HG02642 (cell line): Measurements from ENCODE around the gene PPTC7.
"Not testable (repeated sequence)": the region's sequence is repeated elsewhere in the genome, so short reads cannot be mapped to it uniquely, and the experiment has no call there.

ENCODE experiments used
- ATAC-seq: cut with Tn5 transposase; IDR thresholded peaks from one replicate; pipeline ENCODE4 v1.9.1; 2021; ENCODE audit warnings: mild to moderate bottlenecking; ENCODE audit not compliant: unreplicated experiment, poor library complexity

PPTC7 gene, protein sequence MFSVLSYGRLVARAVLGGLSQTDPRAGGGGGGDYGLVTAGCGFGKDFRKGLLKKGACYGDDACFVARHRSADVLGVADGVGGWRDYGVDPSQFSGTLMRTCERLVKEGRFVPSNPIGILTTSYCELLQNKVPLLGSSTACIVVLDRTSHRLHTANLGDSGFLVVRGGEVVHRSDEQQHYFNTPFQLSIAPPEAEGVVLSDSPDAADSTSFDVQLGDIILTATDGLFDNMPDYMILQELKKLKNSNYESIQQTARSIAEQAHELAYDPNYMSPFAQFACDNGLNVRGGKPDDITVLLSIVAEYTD

DNA sequence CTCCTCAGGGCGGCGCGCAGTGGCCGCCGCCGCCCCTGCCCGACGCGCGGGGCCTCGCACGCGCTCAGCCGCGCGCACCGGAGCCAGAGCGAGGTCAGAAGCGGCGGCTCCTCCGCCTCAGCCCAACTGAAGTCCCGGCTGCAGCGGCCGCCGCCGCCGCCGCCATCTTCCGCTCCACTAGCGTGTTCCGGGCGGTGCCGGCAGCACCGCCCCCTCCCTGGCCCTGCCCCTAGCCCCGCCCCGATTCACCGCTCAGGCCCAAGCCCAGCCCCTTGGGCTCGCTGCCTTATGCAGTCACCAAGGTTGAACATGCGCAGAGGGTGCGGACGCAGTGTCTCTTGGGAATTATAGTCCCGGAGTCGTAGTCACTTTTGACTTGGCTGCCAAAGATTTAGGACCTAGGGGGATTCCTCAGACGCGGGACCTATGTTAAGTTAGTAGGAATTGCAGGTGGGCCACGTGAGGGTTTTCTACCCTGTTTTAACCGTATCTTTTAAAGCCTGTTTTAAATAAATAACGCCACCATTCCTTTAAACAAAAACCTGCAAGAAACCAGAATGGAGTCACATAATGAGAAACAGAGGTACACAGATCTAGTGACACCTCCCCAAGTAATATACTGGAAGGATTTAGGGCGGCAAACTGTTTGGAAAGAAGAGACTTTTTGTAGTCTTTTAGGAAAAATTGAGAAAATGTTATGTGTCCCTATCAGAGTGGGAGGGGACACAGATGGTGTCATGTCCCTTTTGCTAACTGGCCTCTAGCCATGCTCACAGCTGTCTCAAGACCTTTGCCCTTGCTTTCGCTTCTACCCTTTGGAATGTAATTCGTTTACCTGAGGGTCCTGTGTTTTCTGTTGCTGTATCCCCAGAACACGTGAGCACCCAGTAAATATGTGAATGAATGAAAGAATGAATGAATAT is at the start of gene PPTC7:
TSS of gene PPTC7 (minus strand) at position 182 of the 923 bp plus-strand sequence. CDS start 287 bp downstream, outside the sequence.
- peak; percentile 84 for ATAC-seq

DNA sequence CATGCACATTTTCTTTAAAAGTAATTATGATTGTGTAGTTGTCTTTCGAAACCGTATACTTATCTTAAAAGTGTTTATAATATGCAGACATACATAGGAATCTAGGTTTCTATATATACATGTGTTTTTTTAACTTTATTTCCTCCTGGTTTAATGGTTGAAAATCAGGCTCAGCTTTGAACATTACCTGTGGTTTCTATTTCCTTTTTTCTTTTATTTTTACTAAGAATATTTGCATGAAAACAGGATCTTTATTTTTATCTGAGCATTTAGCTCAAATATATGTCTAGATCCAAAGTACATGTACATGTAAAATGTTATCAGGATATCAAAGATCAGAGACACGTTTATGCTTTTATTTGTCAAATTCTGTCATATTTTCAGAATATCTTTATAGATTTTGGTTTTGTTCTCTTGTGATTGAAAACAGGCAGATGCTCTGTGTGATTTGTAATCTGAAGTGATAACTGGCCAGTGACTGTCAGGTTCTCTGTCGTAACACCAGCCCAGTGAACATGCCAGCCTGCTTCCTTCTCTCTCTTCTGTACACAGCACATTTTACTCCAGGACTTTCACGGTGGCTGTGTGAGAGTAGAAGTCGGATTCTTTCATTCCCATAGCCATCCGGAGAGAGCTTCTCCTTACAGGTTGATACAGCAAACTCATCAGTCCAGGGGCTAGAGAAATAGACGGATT is 44.5 kb upstream of the PPTC7 start:
- ATAC-seq = no peak

DNA sequence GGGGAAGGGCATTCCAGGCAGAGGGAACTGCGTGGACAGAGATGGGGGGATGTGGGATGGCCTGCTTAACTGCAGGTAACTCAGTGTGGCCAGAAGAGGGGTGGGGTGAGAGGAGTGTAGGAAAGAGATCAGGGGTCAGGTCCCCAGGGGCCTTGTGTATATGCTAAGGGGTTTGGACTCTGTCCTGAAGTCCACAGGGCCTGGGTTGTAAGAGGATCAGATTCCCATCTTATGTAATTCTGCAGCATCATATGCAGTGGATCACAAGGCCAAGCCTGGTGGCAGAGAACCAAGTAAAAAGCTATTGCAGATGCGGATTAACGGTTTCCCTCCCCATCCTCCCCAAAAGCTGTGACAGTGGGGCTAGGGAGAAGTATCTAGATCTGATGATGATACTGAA is 39.5 kb upstream of the PPTC7 start:
- ATAC-seq = no peak

DNA sequence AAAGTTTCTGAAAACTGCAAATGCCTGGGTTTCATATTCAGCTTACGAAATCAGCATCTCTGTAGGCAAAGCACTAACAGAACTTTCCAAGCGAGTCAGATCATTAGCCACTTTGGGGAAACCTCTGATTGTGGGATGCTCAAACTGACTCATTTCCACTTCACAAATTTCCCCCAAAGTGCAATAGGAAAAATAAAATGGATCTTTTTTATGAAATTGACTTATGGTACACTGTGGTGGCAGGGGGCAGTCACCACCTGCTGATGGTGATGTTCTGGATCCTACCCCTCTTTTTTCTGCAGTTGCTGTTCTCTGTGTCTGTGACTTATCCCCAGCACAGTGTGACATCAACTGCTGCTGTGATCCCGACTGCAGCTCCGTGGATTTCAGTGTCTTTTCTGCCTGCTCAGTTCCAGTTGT is 36.4 kb upstream of the PPTC7 start:
- peak; percentile 57 for ATAC-seq

- ATAC-seq = no peak
These were observed 33.5 kb upstream of the PPTC7 start for GRCh38 chr12:110616471-110617115.

DNA sequence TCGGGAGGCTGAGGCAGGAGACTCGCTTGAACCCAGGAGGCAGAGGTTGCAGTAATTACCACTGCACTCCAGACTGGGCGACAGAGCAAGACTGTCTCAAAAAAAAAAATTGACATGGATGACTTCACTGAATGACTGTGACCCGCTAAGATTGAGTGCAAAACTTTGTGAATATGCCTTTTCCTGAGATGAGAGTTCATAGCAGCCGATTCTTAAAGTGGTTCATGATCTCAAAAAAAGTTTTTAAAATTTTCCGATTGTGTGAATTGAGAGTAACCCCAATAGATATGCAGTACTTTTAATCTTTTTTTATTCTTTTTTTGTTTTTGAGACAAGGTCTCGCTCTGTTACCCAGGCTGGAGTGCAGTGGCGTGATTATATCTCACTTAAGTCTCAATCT is 32.1 kb upstream of the PPTC7 start:
- ATAC-seq = no peak

DNA sequence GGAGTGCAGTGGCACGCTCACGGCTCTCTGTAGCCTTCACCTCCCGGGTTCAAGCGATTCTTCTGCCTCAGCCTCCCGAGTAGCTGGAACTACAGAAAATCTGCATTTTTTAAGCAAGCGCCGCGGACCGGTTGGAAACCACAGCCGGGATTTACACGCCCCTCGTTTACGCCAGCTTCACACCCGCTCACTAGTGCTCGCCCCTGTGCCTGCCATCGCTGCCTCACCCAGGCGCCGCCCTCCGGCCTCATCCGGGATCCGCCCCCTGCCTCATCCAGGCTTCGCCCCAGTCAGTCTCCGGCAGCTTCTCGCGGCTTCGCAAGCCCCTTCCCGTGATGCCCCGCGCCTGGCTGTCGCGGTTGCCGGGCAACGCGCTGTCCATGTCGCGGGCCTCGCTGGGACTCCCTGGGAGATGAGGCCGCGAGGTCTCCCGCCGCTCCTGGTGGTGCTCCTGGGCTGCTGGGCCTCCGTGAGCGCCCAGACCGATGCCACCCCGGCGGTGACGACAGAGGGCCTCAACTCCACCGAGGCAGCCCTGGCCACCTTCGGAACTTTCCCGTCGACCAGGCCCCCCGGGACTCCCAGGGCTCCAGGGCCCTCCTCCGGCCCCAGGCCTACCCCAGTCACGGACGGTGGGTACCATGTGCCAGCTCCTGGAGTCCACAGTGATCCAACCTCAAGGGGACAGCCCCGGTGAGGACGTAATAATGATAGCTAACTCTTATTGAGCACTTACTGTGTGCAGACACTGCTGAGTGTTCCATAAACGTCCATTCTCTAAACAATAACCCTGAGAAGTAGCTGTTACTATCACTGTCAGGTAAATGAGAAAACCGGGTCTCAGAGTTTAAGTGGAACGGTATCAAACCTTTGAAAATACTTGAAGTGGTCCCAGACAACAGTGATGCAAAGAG is 30.9 kb upstream of the PPTC7 start, which contains the start of gene TCTN1:
TSS of gene TCTN1 (plus strand) at position 359 of the 914 bp plus-strand sequence. CDS start at position 413, 54 bp downstream.
- ATAC-seq = peak; percentile 97

- ATAC-seq = no peak
These were observed 30.1 kb upstream of the PPTC7 start for GRCh38 chr12:110613071-110613770.

DNA sequence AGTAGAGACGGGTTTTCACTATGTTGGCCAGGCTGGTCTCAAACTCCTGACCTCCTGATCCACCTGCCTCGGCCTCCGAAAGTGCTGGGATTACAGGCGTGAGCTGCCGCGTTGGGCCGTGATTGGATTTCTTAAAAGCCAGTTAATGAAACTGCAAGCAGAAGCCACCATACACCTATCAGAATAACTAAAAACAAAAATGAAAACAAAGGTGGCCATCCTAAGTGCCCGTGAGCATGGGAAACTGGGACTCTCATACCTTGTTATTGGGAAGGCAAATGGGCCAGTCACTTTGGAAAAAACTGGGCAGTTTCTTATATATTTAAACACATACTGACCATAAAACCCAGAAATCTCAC is 23.1 kb upstream of the PPTC7 start:
- ATAC-seq = no peak

- ATAC-seq = not testable (repeated sequence)
These were observed 19.1 kb upstream of the PPTC7 start for GRCh38 chr12:110602085-110602814.

DNA sequence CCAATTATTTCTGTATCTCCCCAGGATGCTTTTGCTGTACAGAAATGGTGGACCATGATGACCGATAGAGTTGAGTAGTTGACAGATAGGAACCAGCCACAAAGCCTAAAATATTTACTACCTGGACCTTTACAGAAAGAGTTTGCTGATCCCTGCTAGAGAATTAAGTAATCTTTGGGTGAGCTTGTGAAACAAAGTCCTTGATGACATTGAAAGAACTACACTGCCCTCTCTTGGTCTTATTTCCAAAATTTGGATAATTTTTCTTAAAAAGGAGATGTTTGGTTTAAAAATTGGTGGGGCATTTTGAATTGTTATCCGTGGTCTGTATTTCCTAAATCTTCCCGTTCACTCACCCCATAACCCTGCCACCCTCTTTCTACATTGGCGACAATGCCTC is 17.1 kb upstream of the PPTC7 start:
- no peak for ATAC-seq

DNA sequence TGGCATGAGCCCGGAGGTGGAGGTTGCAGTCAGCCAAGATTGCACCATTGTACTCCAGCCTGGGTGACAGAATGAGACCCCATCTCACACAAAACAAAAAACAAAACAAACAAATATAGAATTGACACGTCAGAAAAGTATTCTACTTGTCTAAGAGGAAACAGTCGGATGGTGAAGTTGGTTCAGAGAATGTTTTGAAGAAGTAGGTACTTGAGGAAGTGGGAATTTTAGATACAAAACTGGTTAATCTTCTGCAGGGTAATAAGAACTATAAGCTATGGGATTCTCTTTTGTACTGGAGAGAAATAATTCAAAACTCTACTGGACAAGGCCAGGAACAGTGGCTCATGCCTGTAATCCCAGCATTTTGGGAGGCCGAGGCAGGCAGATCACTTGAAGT is 16.2 kb upstream of the PPTC7 start:
- no peak for ATAC-seq

- no peak for ATAC-seq
These were observed 14.8 kb upstream of the PPTC7 start for GRCh38 chr12:110597885-110598284.

DNA sequence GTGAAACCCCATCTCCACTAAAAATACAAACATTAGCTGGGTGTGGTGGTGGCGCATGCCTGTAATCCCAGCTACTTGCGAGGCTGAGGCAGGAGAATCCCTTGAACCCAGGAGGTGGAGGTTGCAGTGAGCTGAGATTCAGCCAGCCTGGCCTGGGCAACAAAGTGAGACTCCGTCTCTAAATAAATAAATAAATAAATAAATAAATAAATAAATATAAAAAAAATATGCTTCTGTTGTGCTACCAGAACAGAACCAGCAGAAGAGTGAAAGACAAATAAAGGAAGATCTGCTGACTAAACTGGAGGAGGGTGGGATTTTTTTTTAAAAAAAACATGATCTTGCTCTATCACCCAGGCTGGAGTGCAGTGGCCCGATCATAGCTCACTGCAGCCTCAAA is 9.8 kb upstream of the PPTC7 start:
- ATAC-seq = not testable (repeated sequence)

DNA sequence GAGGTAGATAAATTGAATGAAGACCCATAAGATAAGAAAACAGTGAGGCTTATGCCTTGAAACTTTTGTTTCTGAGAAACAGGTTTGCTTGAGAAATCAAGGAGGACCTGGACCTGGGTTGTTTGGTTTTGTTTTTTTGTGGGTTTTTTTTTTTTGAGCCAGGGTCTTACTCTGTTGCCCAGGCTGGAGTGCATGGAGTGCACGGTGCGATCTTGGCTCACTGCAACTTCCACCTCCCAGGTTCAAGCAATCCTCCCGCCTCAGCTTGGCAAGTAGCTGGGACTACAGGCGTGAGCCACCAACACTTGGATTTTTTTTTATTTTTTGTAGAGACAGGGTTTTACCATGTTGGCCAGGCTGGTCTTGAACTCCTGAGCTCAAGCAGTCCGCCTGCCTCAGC is 9.0 kb upstream of the PPTC7 start:
- no peak for ATAC-seq

DNA sequence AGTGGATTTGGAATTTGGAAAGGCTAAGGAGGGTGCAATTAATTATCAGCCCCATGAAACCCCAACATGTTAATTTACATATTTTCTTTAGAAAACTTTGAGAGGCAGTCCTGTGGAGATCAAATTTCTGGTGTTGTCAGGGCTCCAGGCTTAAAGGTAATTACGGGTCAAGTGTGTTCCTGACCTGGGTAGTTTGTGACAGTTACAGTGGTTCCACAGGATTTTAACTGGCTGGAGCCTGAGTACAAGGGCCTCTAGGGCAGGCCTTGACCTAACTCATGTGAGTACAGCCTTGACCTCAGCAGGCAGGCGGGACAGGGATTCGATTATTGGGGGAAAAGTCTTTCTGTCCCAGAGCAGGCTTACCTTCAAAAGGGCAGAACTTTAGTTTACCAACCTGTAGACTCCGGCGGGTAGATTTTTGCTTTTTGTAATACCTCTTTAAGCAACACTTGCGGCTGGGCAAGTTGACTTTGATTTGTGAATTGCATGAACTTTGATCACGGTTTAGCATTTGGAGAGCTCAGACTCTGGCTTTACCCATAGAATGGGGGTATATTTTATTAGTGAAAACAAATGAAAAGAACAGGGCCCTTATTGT is 8.4 kb upstream of the PPTC7 start:
- ATAC-seq = no peak

DNA sequence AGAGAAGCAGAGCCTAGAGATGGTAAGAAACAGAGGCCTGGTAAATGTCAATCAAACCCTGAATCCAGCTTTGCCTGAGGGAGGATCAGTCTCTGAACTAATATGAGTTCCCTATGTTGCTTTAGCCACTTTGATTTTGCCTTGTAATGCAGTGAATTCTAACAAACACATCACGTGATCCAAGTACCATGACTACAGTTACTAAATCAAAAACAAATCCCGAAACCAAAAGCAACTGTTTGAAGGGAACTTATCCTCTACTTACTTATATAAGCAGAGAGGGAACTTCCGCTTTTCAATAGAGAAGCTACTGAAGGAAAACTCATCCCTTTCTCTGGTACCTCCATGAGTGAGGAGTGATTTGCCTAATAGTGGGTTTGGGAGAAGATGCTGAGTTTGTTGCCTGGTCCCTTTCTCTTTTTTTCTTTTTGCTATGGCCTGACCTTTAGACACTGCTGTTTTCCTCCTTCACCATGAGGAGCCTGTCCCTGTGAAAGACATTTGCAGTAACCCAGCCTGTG is 7.7 kb upstream of the PPTC7 start:
- ATAC-seq = no peak
